ENCODE results near the gene MACROD2. TPM values are rescaled to one million over a fixed set of nuclear protein-coding genes. Genes with fewer than 3 reads are reported as not detected.

MACROD2 gene
- total RNA-seq, 4 donors from 2014 or later = 12.6 to 60.3 (median 18.9) TPM

DNA sequence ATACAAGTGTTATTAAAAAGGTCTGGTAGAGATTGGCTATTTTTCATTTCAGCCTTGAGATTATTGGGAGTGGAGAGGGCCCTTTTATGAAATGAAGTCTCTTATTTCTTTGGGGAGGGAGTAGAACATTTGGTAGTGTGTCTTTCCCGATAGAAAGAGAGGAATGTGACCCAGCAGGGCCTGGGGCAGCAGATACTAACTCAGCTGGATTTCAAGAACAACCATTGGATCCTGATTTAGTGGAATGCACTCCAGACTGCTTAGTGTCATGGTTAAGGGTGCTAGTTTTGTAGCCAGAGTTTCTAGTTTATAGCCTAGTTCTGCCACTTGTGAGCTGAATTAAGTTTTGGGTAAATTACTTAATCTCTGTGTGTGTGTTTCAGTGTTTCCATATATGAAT is 360.5 kb downstream of the MACROD2 start:
- Histone ChIP-seq H3K9me3 (no peaks in the 10 kb centered on the region), H3K4me1 (no peaks in the 10 kb centered on the region), H3K4me3 (no peak overlapping the region), H3K27ac (no peak overlapping the region), H3K27me3 (no peaks in the 10 kb centered on the region), H3K36me3 (no peaks in the 10 kb centered on the region)
- 47% methylated on average over 1 of the region's 1 CpG for whole genome bisulfite sequencing
- no peak for DNase-seq (ENCODE audit: low spot score in 2 of 2)
- TF ChIP-seq, protein P1, sequence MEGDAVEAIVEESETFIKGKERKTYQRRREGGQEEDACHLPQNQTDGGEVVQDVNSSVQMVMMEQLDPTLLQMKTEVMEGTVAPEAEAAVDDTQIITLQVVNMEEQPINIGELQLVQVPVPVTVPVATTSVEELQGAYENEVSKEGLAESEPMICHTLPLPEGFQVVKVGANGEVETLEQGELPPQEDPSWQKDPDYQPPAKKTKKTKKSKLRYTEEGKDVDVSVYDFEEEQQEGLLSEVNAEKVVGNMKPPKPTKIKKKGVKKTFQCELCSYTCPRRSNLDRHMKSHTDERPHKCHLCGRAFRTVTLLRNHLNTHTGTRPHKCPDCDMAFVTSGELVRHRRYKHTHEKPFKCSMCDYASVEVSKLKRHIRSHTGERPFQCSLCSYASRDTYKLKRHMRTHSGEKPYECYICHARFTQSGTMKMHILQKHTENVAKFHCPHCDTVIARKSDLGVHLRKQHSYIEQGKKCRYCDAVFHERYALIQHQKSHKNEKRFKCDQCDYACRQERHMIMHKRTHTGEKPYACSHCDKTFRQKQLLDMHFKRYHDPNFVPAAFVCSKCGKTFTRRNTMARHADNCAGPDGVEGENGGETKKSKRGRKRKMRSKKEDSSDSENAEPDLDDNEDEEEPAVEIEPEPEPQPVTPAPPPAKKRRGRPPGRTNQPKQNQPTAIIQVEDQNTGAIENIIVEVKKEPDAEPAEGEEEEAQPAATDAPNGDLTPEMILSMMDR (IDR thresholded peaks at IDR 0.05) = no peak
- no peak for TF ChIP-seq POLR2A (IDR thresholded peaks at IDR 0.05)
- TF ChIP-seq EP300 (IDR thresholded peaks at IDR 0.05) = no peak
- TF ChIP-seq POLR2AphosphoS5 (IDR thresholded peaks at IDR 0.05) = no peak

DNA sequence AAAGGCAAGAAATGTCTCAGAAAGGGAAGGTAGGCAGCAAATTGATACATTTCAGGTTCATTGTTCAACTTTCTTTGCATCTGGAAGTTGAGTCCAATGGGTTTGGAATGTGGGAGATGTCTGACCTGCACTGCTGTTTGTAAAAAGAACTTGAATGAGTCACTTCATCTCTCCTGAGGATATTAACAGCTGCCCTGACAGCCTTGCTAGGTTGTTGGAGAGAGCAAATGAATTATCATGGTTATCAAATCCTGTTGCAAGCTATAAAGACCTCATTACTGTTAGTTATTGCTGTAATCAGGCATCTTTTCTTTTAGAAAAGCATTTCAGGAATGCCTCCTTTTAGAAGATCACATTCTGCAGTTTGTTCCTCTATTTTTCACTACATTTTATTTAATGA is 365.1 kb downstream of the MACROD2 start:
- Histone ChIP-seq H3K4me1 (no peaks in the 10 kb centered on the region), H3K27ac (no peak overlapping the region), H3K27me3 (no peaks in the 10 kb centered on the region), H3K4me3 (no peak overlapping the region), H3K9me3 (no peaks in the 10 kb centered on the region), H3K36me3 (no peaks in the 10 kb centered on the region)
- no peak for DNase-seq (ENCODE audit: low spot score in 2 of 2)
- TF ChIP-seq POLR2AphosphoS5 (IDR thresholded peaks at IDR 0.05) = no peak
- TF ChIP-seq, protein P1 (IDR thresholded peaks at IDR 0.05) = no peak
- TF ChIP-seq POLR2A (IDR thresholded peaks at IDR 0.05) = no peak
- no peak for TF ChIP-seq EP300 (IDR thresholded peaks at IDR 0.05)

DNA sequence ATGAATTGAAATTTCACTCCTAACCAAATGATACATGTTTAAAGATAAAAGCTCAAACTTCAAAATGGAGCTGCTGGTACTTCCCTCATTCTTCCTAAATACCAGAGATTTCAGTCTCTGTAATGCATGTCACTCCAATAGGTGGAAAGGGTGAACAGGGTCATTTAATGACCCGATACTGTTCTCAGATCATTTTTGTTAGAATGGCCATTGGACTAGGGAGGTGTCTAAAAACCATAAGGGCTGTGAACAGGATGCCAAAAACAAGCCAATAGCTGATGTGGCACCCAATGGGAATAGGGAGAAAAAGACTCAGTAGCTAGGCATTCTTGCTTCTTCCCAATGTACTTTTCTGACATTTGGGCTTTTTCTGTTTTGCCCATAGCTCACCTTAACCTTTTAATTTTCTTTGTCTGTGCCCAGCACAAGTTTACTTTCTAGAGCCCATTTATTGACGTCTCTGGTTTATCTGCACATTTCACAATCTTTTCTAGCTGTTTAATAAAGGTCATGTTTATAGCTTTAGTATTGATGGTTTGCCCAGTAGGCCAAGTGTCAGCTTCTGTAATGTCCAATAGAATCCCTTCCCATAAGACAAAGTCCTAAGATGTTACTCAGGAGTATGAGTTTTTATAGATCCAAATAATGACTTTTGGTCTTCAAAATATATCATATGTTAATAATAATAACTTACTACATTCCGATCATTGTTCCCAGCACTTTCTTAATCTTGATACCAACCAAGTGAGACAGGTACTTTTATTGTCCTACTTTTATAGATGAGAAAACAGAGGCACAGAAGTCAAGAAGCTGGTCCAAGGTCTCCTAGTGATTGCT is 366.4 kb downstream of the MACROD2 start:
- TF ChIP-seq POLR2AphosphoS5 (IDR thresholded peaks at IDR 0.05) (no peak), POLR2A (IDR thresholded peaks at IDR 0.05) (no peak), EP300 (IDR thresholded peaks at IDR 0.05) (no peak)
- TF ChIP-seq, protein P1 (IDR thresholded peaks at IDR 0.05) = no peak
- H3K4me3 ChIP-seq = no peak overlapping the region
- H3K27ac ChIP-seq = no peak overlapping the region
- H3K36me3 ChIP-seq = no peaks in the 10 kb centered on the region
- no peaks in the 10 kb centered on the region for H3K9me3 ChIP-seq
- DNase-seq (ENCODE audit: low spot score in 2 of 2) = no peak
- 97% methylated on average over 3 of the region's 3 CpGs for WGBS
- no peaks in the 10 kb centered on the region for H3K4me1 ChIP-seq
- no peaks in the 10 kb centered on the region for H3K27me3 ChIP-seq

DNA sequence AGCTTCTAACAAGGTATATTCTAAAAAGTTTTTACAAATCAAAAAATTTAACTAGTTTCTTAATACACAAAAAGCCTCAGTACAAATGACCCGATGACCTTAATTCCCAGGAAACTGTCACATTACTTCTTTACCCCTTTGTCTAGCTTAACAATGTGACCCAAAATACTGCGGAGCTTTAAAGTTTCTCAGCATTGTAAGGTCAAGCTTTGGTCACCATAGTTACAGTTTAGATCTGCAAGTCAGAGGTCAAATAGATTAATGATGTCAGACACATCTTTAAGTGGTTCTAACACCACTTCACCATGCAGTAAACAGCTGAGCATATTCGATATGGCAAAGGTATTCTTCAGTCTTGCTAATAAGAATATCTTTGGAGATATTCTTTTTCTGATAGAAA is 378.9 kb downstream of the MACROD2 start:
- Histone ChIP-seq H3K4me3 (no peak overlapping the region), H3K36me3 (no peaks in the 10 kb centered on the region), H3K9me3 (no peaks in the 10 kb centered on the region), H3K4me1 (no peaks in the 10 kb centered on the region), H3K27ac (no peak overlapping the region), H3K27me3 (no peaks in the 10 kb centered on the region)
- WGBS = 80% methylated on average over 3 of the region's 3 CpGs
- TF ChIP-seq EP300 (IDR thresholded peaks at IDR 0.05) (no peak), POLR2AphosphoS5 (IDR thresholded peaks at IDR 0.05) (no peak), POLR2A (IDR thresholded peaks at IDR 0.05) (no peak)
- TF ChIP-seq, protein P1 (IDR thresholded peaks at IDR 0.05) = no peak
- DNase-seq (ENCODE audit: low spot score in 2 of 2) = no peak

DNA sequence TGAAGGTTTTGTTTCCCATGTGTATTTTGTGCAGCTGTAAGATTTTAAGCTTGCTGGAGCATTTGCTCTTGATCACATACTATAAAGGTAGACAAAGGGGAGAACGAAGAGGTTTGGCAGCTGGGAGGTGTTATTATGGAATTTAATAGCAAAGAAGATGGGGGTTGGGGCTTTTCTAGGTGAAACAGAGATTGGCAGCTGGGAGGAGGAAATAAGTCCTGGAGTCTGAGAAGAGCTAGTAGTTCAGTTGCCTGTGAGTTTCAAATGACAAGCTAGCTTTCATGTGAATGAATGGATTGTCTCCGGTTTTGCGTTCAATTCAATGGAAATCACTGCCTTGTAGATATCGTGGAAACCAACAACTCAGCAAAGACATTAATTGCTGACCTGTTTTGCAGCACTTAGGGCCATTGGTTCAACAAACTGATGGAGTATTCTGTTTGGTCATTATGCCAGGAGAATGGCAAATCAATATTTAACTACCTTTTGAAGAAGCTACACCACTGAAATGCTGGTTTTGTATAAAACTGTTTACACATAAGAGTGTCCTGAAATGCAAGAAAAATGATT is 380.2 kb downstream of the MACROD2 start:
- no peak for DNase-seq (ENCODE audit: low spot score in 2 of 2)
- Histone ChIP-seq H3K27me3 (no peaks in the 10 kb centered on the region), H3K9me3 (no peaks in the 10 kb centered on the region), H3K4me3 (no peak overlapping the region), H3K36me3 (no peaks in the 10 kb centered on the region), H3K4me1 (no peaks in the 10 kb centered on the region), H3K27ac (no peak overlapping the region)
- 74% methylated on average over 4 of the region's 4 CpGs for WGBS
- TF ChIP-seq, protein P1 (IDR thresholded peaks at IDR 0.05) = no peak
- TF ChIP-seq POLR2A (IDR thresholded peaks at IDR 0.05) (no peak), POLR2AphosphoS5 (IDR thresholded peaks at IDR 0.05) (no peak), EP300 (IDR thresholded peaks at IDR 0.05) (no peak)

Data from suprapubic skin (tissue), 4 donors.